Thymus (tissue), 14 donors: ENCODE results near the gene MOSMO. TPM values are rescaled to one million over a fixed set of nuclear protein-coding genes. Genes with fewer than 3 reads are reported as not detected.

Source experiments
- DNase-seq, 9 donors: peaks; one replicate each; pipeline ENCODE4 v3.0.0-alpha.2; 2013; ENCODE audit warnings: low spot score in 9 of 9, low read depth in 6 of 9, missing footprints in 1 of 9
- H3K27ac ChIP-seq, 2 donors: one replicate each; pipeline ENCODE4 v1.5.1; 2013; ENCODE audit warnings: control low read depth in 1 of 2, low read depth in 1 of 2, low read length in 1 of 2, mild to moderate bottlenecking in 1 of 2, moderate library complexity in 1 of 2
- H3K27me3 ChIP-seq, 2 donors: one replicate each; pipeline ENCODE4 v1.5.1; 2013; ENCODE audit warnings: low read length in 1 of 2; ENCODE audit not compliant: control insufficient read depth in 2 of 2, insufficient read depth in 1 of 2
- H3K36me3 ChIP-seq, 2 donors: one replicate each; pipeline ENCODE4 v1.5.1; 2013; ENCODE audit warnings: low read length in 1 of 2, mild to moderate bottlenecking in 1 of 2, moderate library complexity in 1 of 2; ENCODE audit not compliant: control insufficient read depth in 2 of 2, insufficient read depth in 2 of 2
- H3K4me1 ChIP-seq, 2 donors: one replicate each; pipeline ENCODE4 v1.5.1; 2013; ENCODE audit warnings: low read length in 2 of 2; ENCODE audit not compliant: control insufficient read depth in 2 of 2, insufficient read depth in 2 of 2
- H3K4me3 ChIP-seq, 2 donors: one replicate each; pipeline ENCODE4 v1.5.1; 2013; ENCODE audit warnings: low read length in 2 of 2, control low read depth in 1 of 2, mild to moderate bottlenecking in 1 of 2
- H3K9me3 ChIP-seq, 2 donors: one replicate each; pipeline ENCODE4 v1.5.1; 2013; ENCODE audit warnings: low read length in 1 of 2, mild to moderate bottlenecking in 1 of 2; ENCODE audit not compliant: control insufficient read depth in 2 of 2, insufficient read depth in 1 of 2
- WGBS: extraction: QIAGEN DNeasy Blood & Tissue Kit; methylation state at CpG from one replicate; pipeline ENCODE4 v1.1.7; 2013; 5-methylcytosine and 5-hydroxymethylcytosine counted together
- long read RNA-seq, 10 donors: transcript quantifications; one replicate each; lab custom pipeline, GENCODE V29; 2026
- polyA plus RNA-seq: library from polyadenylated mRNA; stranded (reverse); fragments of 200-250 nt; gene quantifications from one replicate; pipeline ENCODE4 v1.2.3, GENCODE V29; 2013
- total RNA-seq: library from RNA; stranded (reverse); fragments of 120-200 nt; gene quantifications from one replicate; pipeline ENCODE4 v1.2.4, GENCODE V29; 2013
- donor health status: healthy.

The MOSMO gene
- 8.8 TPM for total RNA-seq
- polyA plus RNA-seq, result 15.1 TPM
- long read RNA-seq, donor 1, result 0 reads
- long read RNA-seq, donor 2, result 0 reads
- long read RNA-seq, donor 3, full-length matches to known transcripts, result 6 of 6 reads
- long read RNA-seq, donor 3, partial matches to known transcripts, result 0 of 6 reads
- long read RNA-seq, donor 3, other reads (novel, unspliced or antisense), result 0 of 6 reads
- long read RNA-seq, donor 4, full-length matches to known transcripts, result 3 of 3 reads
- long read RNA-seq, donor 4, partial matches to known transcripts, result 0 of 3 reads
- long read RNA-seq, donor 4, other reads (novel, unspliced or antisense), result 0 of 3 reads
- long read RNA-seq, donor 5, partial matches to known transcripts, result 0 of 4 reads
- long read RNA-seq, donor 5, other reads (novel, unspliced or antisense), result 0 of 4 reads
- long read RNA-seq, donor 6, full-length matches to known transcripts, result 1 of 1 reads
- long read RNA-seq, donor 6, partial matches to known transcripts, result 0 of 1 reads
- long read RNA-seq, donor 6, other reads (novel, unspliced or antisense), result 0 of 1 reads
- long read RNA-seq, donor 7, full-length matches to known transcripts, result 6 of 6 reads
- long read RNA-seq, donor 7, partial matches to known transcripts, result 0 of 6 reads
- long read RNA-seq, donor 7, other reads (novel, unspliced or antisense), result 0 of 6 reads
- long read RNA-seq, donor 8, full-length matches to known transcripts, result 5 of 5 reads
- long read RNA-seq, donor 8, partial matches to known transcripts, result 0 of 5 reads
- long read RNA-seq, donor 8, other reads (novel, unspliced or antisense), result 0 of 5 reads
- long read RNA-seq, donor 9, full-length matches to known transcripts, result 4 of 4 reads
- long read RNA-seq, donor 9, partial matches to known transcripts, result 0 of 4 reads
- long read RNA-seq, donor 9, other reads (novel, unspliced or antisense), result 0 of 4 reads
- long read RNA-seq, donor 10, full-length matches to known transcripts, result 3 of 3 reads
- long read RNA-seq, donor 10, partial matches to known transcripts, result 0 of 3 reads
- long read RNA-seq, donor 10, other reads (novel, unspliced or antisense), result 0 of 3 reads

- Histone ChIP-seq H3K4me3 (peak within 1 kb of the TSS; percentile 85 to 90), H3K9me3 (no peaks in the 10 kb centered on the region), H3K27ac (peak within 1 kb of the TSS in 1 of 2 donors; percentile 80), H3K4me1 (peaks cover 9 to 18% of the 10 kb centered on the region in 2 donors), H3K27me3 (peaks cover 0 to 19% of the 10 kb centered on the region in 2 donors), H3K36me3 (no peaks in the 10 kb centered on the region)
- peak in 6 of 9 donors; percentile 20 to 63 (median 42) for DNase-seq
- WGBS, result under 1% methylated on average over 78 of the region's 78 CpGs
Measured at GRCh38 chr16:22007509-22008214, at the start of gene MOSMO. TSS of gene MOSMO (plus strand) at chr16:22008111. CDS start at chr16:22008302, 191 bp downstream.

GRCh38 chr16:21959050-21959449, 48.9 kb upstream of the MOSMO start:
- Histone ChIP-seq H3K9me3 (no peaks in the 10 kb centered on the region), H3K36me3 (peaks cover 56 to 72% of the 10 kb centered on the region in 2 donors), H3K27ac (no peak overlapping the region), H3K4me3 (no peak overlapping the region), H3K4me1 (peaks cover 4 to 8% of the 10 kb centered on the region in 2 donors), H3K27me3 (no peaks in the 10 kb centered on the region)
- DNase-seq, result no peak
- WGBS, result 97% methylated on average over 3 of the region's 3 CpGs

- no peaks in the 10 kb centered on the region for H3K9me3 ChIP-seq
- H3K36me3 ChIP-seq, result peaks cover 64 to 91% of the 10 kb centered on the region in 2 donors
- H3K4me1 ChIP-seq, result no peaks in the 10 kb centered on the region
- 99% methylated on average over 5 of the region's 5 CpGs for WGBS
- no peak for DNase-seq
- no peak overlapping the region for H3K4me3 ChIP-seq
- no peaks in the 10 kb centered on the region for H3K27me3 ChIP-seq
- H3K27ac ChIP-seq, result no peak overlapping the region
Measured at GRCh38 chr16:21962475-21962874, 45.4 kb upstream of the MOSMO start.

GRCh38 chr16:21963887-21964286, 44.0 kb upstream of the MOSMO start:
- H3K27me3 ChIP-seq, result no peaks in the 10 kb centered on the region
- H3K27ac ChIP-seq, result no peak overlapping the region
- 98% methylated on average over 3 of the region's 3 CpGs for WGBS
- H3K4me1 ChIP-seq, result no peaks in the 10 kb centered on the region
- peaks cover 62 to 91% of the 10 kb centered on the region in 2 donors for H3K36me3 ChIP-seq
- DNase-seq, result no peak
- H3K4me3 ChIP-seq, result no peak overlapping the region
- no peaks in the 10 kb centered on the region for H3K9me3 ChIP-seq

- DNase-seq, result no peak
- WGBS, result 96% methylated on average over 6 of the region's 6 CpGs
- no peak overlapping the region for H3K4me3 ChIP-seq
- H3K9me3 ChIP-seq, result no peaks in the 10 kb centered on the region
- H3K4me1 ChIP-seq, result no peaks in the 10 kb centered on the region
- no peak overlapping the region for H3K27ac ChIP-seq
- no peaks in the 10 kb centered on the region for H3K27me3 ChIP-seq
- H3K36me3 ChIP-seq, result peaks cover 57 to 89% of the 10 kb centered on the region in 2 donors
Measured at GRCh38 chr16:21964353-21964752, 43.6 kb upstream of the MOSMO start.

- WGBS, result 94% methylated on average over 4 of the region's 4 CpGs
- Histone ChIP-seq H3K4me1 (no peaks in the 10 kb centered on the region), H3K27ac (no peak overlapping the region), H3K9me3 (no peaks in the 10 kb centered on the region), H3K27me3 (no peaks in the 10 kb centered on the region), H3K4me3 (no peak overlapping the region), H3K36me3 (peaks cover 31 to 83% of the 10 kb centered on the region in 2 donors)
- DNase-seq, result no peak
Measured at GRCh38 chr16:21971856-21972255, 36.1 kb upstream of the MOSMO start.

GRCh38 chr16:21973945-21974344, 34.0 kb upstream of the MOSMO start:
- no peak overlapping the region for H3K4me3 ChIP-seq
- WGBS, result 97% methylated on average over 2 of the region's 2 CpGs
- DNase-seq, result no peak
- H3K9me3 ChIP-seq, result no peaks in the 10 kb centered on the region
- no peak overlapping the region for H3K27ac ChIP-seq
- no peaks in the 10 kb centered on the region for H3K27me3 ChIP-seq
- H3K36me3 ChIP-seq, result peaks cover 40 to 79% of the 10 kb centered on the region in 2 donors
- no peaks in the 10 kb centered on the region for H3K4me1 ChIP-seq

- no peak overlapping the region for H3K4me3 ChIP-seq
- no peaks in the 10 kb centered on the region for H3K4me1 ChIP-seq
- H3K36me3 ChIP-seq, result peaks cover 58 to 84% of the 10 kb centered on the region in 2 donors
- DNase-seq, result no peak
- no peaks in the 10 kb centered on the region for H3K27me3 ChIP-seq
- WGBS, result 98% methylated on average over 4 of the region's 4 CpGs
- H3K9me3 ChIP-seq, result no peaks in the 10 kb centered on the region
- no peak overlapping the region for H3K27ac ChIP-seq
Measured at GRCh38 chr16:21980032-21980431, 27.9 kb upstream of the MOSMO start.
